HUES6 (cell line): ENCODE data around the gene TNS1.

ENCODE experiments used
- H3K27ac ChIP-seq: 2 replicates; pipeline ENCODE4 v1.7.0; 2013; ENCODE audit warnings: low read depth, mild to moderate bottlenecking, low read length, inconsistent platforms
- H3K27me3 ChIP-seq: 2 replicates; pipeline ENCODE4 v1.6.1; 2013; ENCODE audit warnings: low read length; ENCODE audit not compliant: control insufficient read depth, insufficient read depth
- H3K36me3 ChIP-seq: 2 replicates; pipeline ENCODE4 v1.6.1; 2013; ENCODE audit warnings: low read length; ENCODE audit not compliant: control insufficient read depth, insufficient read depth
- H3K4me1 ChIP-seq: 2 replicates; pipeline ENCODE4 v1.6.1; 2013; ENCODE audit warnings: low read length; ENCODE audit not compliant: control insufficient read depth, insufficient read depth
- H3K4me3 ChIP-seq: 2 replicates; pipeline ENCODE4 v1.5.1; 2013; ENCODE audit warnings: low read depth, low read length
- H3K9ac ChIP-seq: one replicate; pipeline ENCODE4 v1.6.1; 2013; ENCODE audit warnings: mild to moderate bottlenecking, low read length
- H3K9me3 ChIP-seq: 2 replicates; pipeline ENCODE4 v1.6.1; 2013; ENCODE audit warnings: low read depth, low read length; ENCODE audit not compliant: control insufficient read depth, insufficient read depth

TNS1 gene

GRCh38 chr2:217827430-217828201 is 175.2 kb downstream of the TNS1 start:
- Histone ChIP-seq H3K9ac (no peak overlapping the region), H3K27me3 (no peaks in the 10 kb centered on the region), H3K4me1 (no peaks in the 10 kb centered on the region), H3K9me3 (no peaks in the 10 kb centered on the region), H3K27ac (no peak overlapping the region), H3K36me3 (no peaks in the 10 kb centered on the region), H3K4me3 (no peak overlapping the region)

GRCh38 chr2:217826991-217827390 is 175.8 kb downstream of the TNS1 start:
- H3K36me3 ChIP-seq = no peaks in the 10 kb centered on the region
- no peak overlapping the region for H3K4me3 ChIP-seq
- H3K4me1 ChIP-seq = no peaks in the 10 kb centered on the region
- no peaks in the 10 kb centered on the region for H3K27me3 ChIP-seq
- H3K9ac ChIP-seq = no peak overlapping the region
- no peak overlapping the region for H3K27ac ChIP-seq
- no peaks in the 10 kb centered on the region for H3K9me3 ChIP-seq

- Histone ChIP-seq H3K9me3 (no peaks in the 10 kb centered on the region), H3K9ac (no peak overlapping the region), H3K27me3 (no peaks in the 10 kb centered on the region), H3K4me3 (no peak overlapping the region), H3K4me1 (no peaks in the 10 kb centered on the region), H3K36me3 (no peaks in the 10 kb centered on the region), H3K27ac (no peak overlapping the region)
Observed at GRCh38 chr2:217826520-217826919, 176.3 kb downstream of the TNS1 start.

- Histone ChIP-seq H3K36me3 (no peaks in the 10 kb centered on the region), H3K9me3 (no peaks in the 10 kb centered on the region), H3K27ac (no peak overlapping the region), H3K9ac (no peak overlapping the region), H3K4me1 (no peaks in the 10 kb centered on the region), H3K27me3 (no peaks in the 10 kb centered on the region), H3K4me3 (no peak overlapping the region)
Observed at GRCh38 chr2:217825469-217826235, 177.1 kb downstream of the TNS1 start.

- Histone ChIP-seq H3K27me3 (no peaks in the 10 kb centered on the region), H3K4me1 (no peaks in the 10 kb centered on the region), H3K27ac (no peak overlapping the region), H3K9ac (no peak overlapping the region), H3K9me3 (no peaks in the 10 kb centered on the region), H3K36me3 (no peaks in the 10 kb centered on the region), H3K4me3 (no peak overlapping the region)
Observed at GRCh38 chr2:217824223-217824622, 178.6 kb downstream of the TNS1 start.

- no peaks in the 10 kb centered on the region for H3K4me1 ChIP-seq
- H3K4me3 ChIP-seq = no peak overlapping the region
- no peaks in the 10 kb centered on the region for H3K27me3 ChIP-seq
- H3K9ac ChIP-seq = no peak overlapping the region
- no peaks in the 10 kb centered on the region for H3K36me3 ChIP-seq
- no peak overlapping the region for H3K27ac ChIP-seq
- no peaks in the 10 kb centered on the region for H3K9me3 ChIP-seq
Observed at GRCh38 chr2:217823626-217824025, 179.2 kb downstream of the TNS1 start.

GRCh38 chr2:217822296-217823252 is 180.2 kb downstream of the TNS1 start:
- H3K4me3 ChIP-seq = no peak overlapping the region
- no peaks in the 10 kb centered on the region for H3K36me3 ChIP-seq
- no peak overlapping the region for H3K9ac ChIP-seq
- no peaks in the 10 kb centered on the region for H3K4me1 ChIP-seq
- H3K27ac ChIP-seq = no peak overlapping the region
- H3K9me3 ChIP-seq = no peaks in the 10 kb centered on the region
- no peaks in the 10 kb centered on the region for H3K27me3 ChIP-seq

- H3K4me1 ChIP-seq = peaks cover 2% of the 10 kb centered on the region; the same call in 1 of the 2 replicates
- no peak overlapping the region for H3K27ac ChIP-seq
- no peak overlapping the region for H3K4me3 ChIP-seq
- H3K27me3 ChIP-seq = no peaks in the 10 kb centered on the region
- H3K9me3 ChIP-seq = no peaks in the 10 kb centered on the region
- no peaks in the 10 kb centered on the region for H3K36me3 ChIP-seq
- H3K9ac ChIP-seq = no peak overlapping the region
Observed at GRCh38 chr2:217821536-217822147, 181.2 kb downstream of the TNS1 start.

- H3K4me1 ChIP-seq = peaks cover 2% of the 10 kb centered on the region; the same call in 1 of the 2 replicates
- no peaks in the 10 kb centered on the region for H3K36me3 ChIP-seq
- H3K27me3 ChIP-seq = no peaks in the 10 kb centered on the region
- no peak overlapping the region for H3K27ac ChIP-seq
- no peak overlapping the region for H3K9ac ChIP-seq
- no peak overlapping the region for H3K4me3 ChIP-seq
- no peaks in the 10 kb centered on the region for H3K9me3 ChIP-seq
Observed at GRCh38 chr2:217820904-217821303, 181.9 kb downstream of the TNS1 start.

- Histone ChIP-seq H3K4me3 (no peak overlapping the region), H3K27me3 (no peaks in the 10 kb centered on the region), H3K9me3 (no peaks in the 10 kb centered on the region), H3K27ac (no peak overlapping the region), H3K36me3 (no peaks in the 10 kb centered on the region), H3K9ac (no peak overlapping the region), H3K4me1 (peaks cover 2% of the 10 kb centered on the region; the same call in 1 of the 2 replicates)
Observed at GRCh38 chr2:217820091-217820819, 182.5 kb downstream of the TNS1 start.
